ENCODE results near the gene COL18A1. TPM values are rescaled to one million over a fixed set of nuclear protein-coding genes. Genes with fewer than 3 reads are reported as not detected.

Gene COL18A1
- total RNA-seq, 1 donor: 8.6 TPM

GRCh38 chr21:45506836-45507522, 102.0 kb downstream of the COL18A1 start:
- Histone ChIP-seq H3K9me3 (ENCODE audit: low read depth, low read length) (no peaks in the 10 kb centered on the region), H3K4me1 (ENCODE audit: insufficient read depth, low read length) (no peaks in the 10 kb centered on the region), H3K27me3 (ENCODE audit: insufficient read depth, low read length) (no peaks in the 10 kb centered on the region), H3K4me3 (ENCODE audit: low read length) (no peak overlapping the region)

- Histone ChIP-seq H3K4me3 (ENCODE audit: low read length) (no peak overlapping the region), H3K27me3 (ENCODE audit: insufficient read depth, low read length) (no peaks in the 10 kb centered on the region), H3K4me1 (ENCODE audit: insufficient read depth, low read length) (no peaks in the 10 kb centered on the region), H3K9me3 (ENCODE audit: low read depth, low read length) (no peaks in the 10 kb centered on the region)
These were observed 102.5 kb downstream of the COL18A1 start for GRCh38 chr21:45507523-45507875.

GRCh38 chr21:45507888-45508508, 103.0 kb downstream of the COL18A1 start:
- Histone ChIP-seq H3K4me1 (ENCODE audit: insufficient read depth, low read length) (no peaks in the 10 kb centered on the region), H3K4me3 (ENCODE audit: low read length) (no peak overlapping the region), H3K9me3 (ENCODE audit: low read depth, low read length) (no peaks in the 10 kb centered on the region), H3K27me3 (ENCODE audit: insufficient read depth, low read length) (no peaks in the 10 kb centered on the region)

GRCh38 chr21:45508607-45509565, 103.9 kb downstream of the COL18A1 start:
- no peaks in the 10 kb centered on the region for H3K4me1 ChIP-seq (ENCODE audit: insufficient read depth, low read length)

GRCh38 chr21:45509566-45510465, 104.9 kb downstream of the COL18A1 start:
- H3K9me3 ChIP-seq (ENCODE audit: low read depth, low read length): no peaks in the 10 kb centered on the region
- H3K4me3 ChIP-seq (ENCODE audit: low read length): no peak overlapping the region
- H3K27me3 ChIP-seq (ENCODE audit: insufficient read depth, low read length): no peaks in the 10 kb centered on the region
- no peaks in the 10 kb centered on the region for H3K4me1 ChIP-seq (ENCODE audit: insufficient read depth, low read length)

More at GRCh38 chr21:45508607-45509565, 103.9 kb downstream of the COL18A1 start:
- Histone ChIP-seq H3K9me3 (ENCODE audit: low read depth, low read length) (no peaks in the 10 kb centered on the region), H3K4me3 (ENCODE audit: low read length) (no peak overlapping the region), H3K27me3 (ENCODE audit: insufficient read depth, low read length) (no peaks in the 10 kb centered on the region)

- H3K4me1 ChIP-seq (ENCODE audit: insufficient read depth, low read length): no peaks in the 10 kb centered on the region
- no peak overlapping the region for H3K4me3 ChIP-seq (ENCODE audit: low read length)
- H3K27me3 ChIP-seq (ENCODE audit: insufficient read depth, low read length): no peaks in the 10 kb centered on the region
- no peaks in the 10 kb centered on the region for H3K9me3 ChIP-seq (ENCODE audit: low read depth, low read length)
These were observed 105.5 kb downstream of the COL18A1 start for GRCh38 chr21:45510466-45510955.

- Histone ChIP-seq H3K9me3 (ENCODE audit: low read depth, low read length) (no peaks in the 10 kb centered on the region), H3K27me3 (ENCODE audit: insufficient read depth, low read length) (no peaks in the 10 kb centered on the region), H3K4me3 (ENCODE audit: low read length) (no peak overlapping the region), H3K4me1 (ENCODE audit: insufficient read depth, low read length) (no peaks in the 10 kb centered on the region)
These were observed 106.0 kb downstream of the COL18A1 start for GRCh38 chr21:45511007-45511406.

GRCh38 chr21:45511661-45512431, 106.9 kb downstream of the COL18A1 start:
- Histone ChIP-seq H3K27me3 (ENCODE audit: insufficient read depth, low read length) (no peaks in the 10 kb centered on the region), H3K4me1 (ENCODE audit: insufficient read depth, low read length) (peaks cover 3% of the 10 kb centered on the region), H3K9me3 (ENCODE audit: low read depth, low read length) (no peaks in the 10 kb centered on the region), H3K4me3 (ENCODE audit: low read length) (no peak overlapping the region)

- H3K9me3 ChIP-seq (ENCODE audit: low read depth, low read length): no peaks in the 10 kb centered on the region
These were observed 107.6 kb downstream of the COL18A1 start for GRCh38 chr21:45512626-45513002.

GRCh38 chr21:45513003-45513717, 108.2 kb downstream of the COL18A1 start:
- H3K4me3 ChIP-seq (ENCODE audit: low read length): no peak overlapping the region
- peaks cover 12% of the 10 kb centered on the region for H3K4me1 ChIP-seq (ENCODE audit: insufficient read depth, low read length)
- no peaks in the 10 kb centered on the region for H3K27me3 ChIP-seq (ENCODE audit: insufficient read depth, low read length)
- H3K9me3 ChIP-seq (ENCODE audit: low read depth, low read length): no peaks in the 10 kb centered on the region

More at GRCh38 chr21:45512626-45513002, 107.6 kb downstream of the COL18A1 start:
- no peak overlapping the region for H3K4me3 ChIP-seq (ENCODE audit: low read length)
- H3K27me3 ChIP-seq (ENCODE audit: insufficient read depth, low read length): no peaks in the 10 kb centered on the region
- peaks cover 10% of the 10 kb centered on the region for H3K4me1 ChIP-seq (ENCODE audit: insufficient read depth, low read length)

GRCh38 chr21:45513741-45514310, 108.9 kb downstream of the COL18A1 start:
- Histone ChIP-seq H3K4me3 (ENCODE audit: low read length) (no peak overlapping the region), H3K4me1 (ENCODE audit: insufficient read depth, low read length) (peaks cover 15% of the 10 kb centered on the region), H3K9me3 (ENCODE audit: low read depth, low read length) (peaks cover 1% of the 10 kb centered on the region), H3K27me3 (ENCODE audit: insufficient read depth, low read length) (no peaks in the 10 kb centered on the region)

GRCh38 chr21:45514311-45515021, 109.5 kb downstream of the COL18A1 start:
- H3K4me1 ChIP-seq (ENCODE audit: insufficient read depth, low read length): peaks cover 15% of the 10 kb centered on the region
- H3K4me3 ChIP-seq (ENCODE audit: low read length): no peak overlapping the region
- H3K27me3 ChIP-seq (ENCODE audit: insufficient read depth, low read length): no peaks in the 10 kb centered on the region
- peaks cover 8% of the 10 kb centered on the region for H3K9me3 ChIP-seq (ENCODE audit: low read depth, low read length)
